ENCODE results near the gene MYO1C. TPM values are rescaled to one million over a fixed set of nuclear protein-coding genes. Genes with fewer than 3 reads are reported as not detected.

Gene MYO1C
- total and polyA plus RNA-seq, 10 donors: 14.6 to 135 (median 58.5) TPM

DNA sequence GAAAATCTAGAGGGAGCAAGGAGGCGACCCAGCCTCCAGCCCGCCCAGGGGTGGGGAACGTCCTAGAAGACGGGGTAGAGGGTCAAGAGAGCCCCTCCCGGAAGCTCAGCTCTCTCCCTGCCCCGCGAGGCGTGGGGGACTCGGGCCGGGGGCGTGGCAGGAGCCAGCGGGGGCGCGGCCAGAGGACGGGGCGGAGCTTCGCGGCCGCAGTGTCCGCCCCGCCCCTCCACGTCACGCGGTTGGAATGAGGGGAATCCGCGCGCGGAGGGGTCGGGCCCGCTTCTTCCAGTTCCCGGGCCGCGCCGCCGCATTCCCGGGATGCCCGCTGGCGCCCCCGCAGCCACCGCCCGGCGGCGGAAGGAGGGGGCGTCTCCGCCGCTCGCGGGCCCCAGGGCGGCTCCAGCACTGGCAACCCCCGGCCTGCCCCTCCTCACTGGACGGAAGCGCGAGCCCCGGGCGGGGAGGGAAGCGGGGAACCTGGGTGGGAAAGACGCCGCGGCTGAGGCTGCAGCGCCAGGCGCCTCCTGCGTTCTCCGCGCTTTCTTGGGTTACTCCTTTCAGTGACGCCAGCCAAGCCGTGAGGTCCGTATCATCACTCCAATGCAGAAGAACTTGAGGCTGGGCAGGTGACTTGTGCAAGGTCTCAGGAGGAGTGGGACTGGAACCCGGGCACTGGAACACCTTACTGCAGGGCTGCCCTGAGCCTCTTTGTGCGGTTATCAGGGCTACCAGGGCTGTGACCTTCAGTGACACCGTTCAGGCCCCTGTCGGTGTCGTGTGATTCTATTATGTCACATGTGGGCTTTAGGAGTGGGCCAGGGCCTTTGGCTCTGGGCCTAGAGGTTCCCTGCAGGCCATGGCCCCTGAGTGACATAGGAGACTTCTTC is 4.3 kb downstream of the MYO1C start:
- Histone ChIP-seq H3K27ac (peak overlapping the region; percentile 67 to 95 (median 92)), H3K4me1 (peaks cover 51 to 91% (median 79%) of the 10 kb centered on the region in 6 donors), H3K9me3 (no peaks in the 10 kb centered on the region), H3K4me3 (peak overlapping the region; percentile 8 to 91 (median 64)), H3K36me3 (peaks cover 0 to 12% (median 3%) of the 10 kb centered on the region in 6 donors), H3K27me3 (replicated peaks in 1 of 7) (peaks cover 0 to 54% (median 0%) of the 10 kb centered on the region in 7 donors)
- DNase-seq: peak; percentile 94
- TF ChIP-seq POLR2A (IDR thresholded peaks at IDR 0.05) (no peak), POLR2AphosphoS5 (IDR thresholded peaks at IDR 0.05) (peak; percentile 76 to 81 (median 79))
- TF ChIP-seq, protein P1, sequence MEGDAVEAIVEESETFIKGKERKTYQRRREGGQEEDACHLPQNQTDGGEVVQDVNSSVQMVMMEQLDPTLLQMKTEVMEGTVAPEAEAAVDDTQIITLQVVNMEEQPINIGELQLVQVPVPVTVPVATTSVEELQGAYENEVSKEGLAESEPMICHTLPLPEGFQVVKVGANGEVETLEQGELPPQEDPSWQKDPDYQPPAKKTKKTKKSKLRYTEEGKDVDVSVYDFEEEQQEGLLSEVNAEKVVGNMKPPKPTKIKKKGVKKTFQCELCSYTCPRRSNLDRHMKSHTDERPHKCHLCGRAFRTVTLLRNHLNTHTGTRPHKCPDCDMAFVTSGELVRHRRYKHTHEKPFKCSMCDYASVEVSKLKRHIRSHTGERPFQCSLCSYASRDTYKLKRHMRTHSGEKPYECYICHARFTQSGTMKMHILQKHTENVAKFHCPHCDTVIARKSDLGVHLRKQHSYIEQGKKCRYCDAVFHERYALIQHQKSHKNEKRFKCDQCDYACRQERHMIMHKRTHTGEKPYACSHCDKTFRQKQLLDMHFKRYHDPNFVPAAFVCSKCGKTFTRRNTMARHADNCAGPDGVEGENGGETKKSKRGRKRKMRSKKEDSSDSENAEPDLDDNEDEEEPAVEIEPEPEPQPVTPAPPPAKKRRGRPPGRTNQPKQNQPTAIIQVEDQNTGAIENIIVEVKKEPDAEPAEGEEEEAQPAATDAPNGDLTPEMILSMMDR (IDR thresholded peaks at IDR 0.05 in 8 of 11, conservative IDR thresholded peaks at IDR 0.05 in 3 of 11): peak in 1 of 11 experiments; percentile 5
- intact Hi-C loops (cut with DNase I; ENCODE audit: low total_unique reads): no loop called here
- WGBS, 5 donors: 3 to 6% (median 4%) methylated on average over 4 to 72 of the region's 72 CpGs

DNA sequence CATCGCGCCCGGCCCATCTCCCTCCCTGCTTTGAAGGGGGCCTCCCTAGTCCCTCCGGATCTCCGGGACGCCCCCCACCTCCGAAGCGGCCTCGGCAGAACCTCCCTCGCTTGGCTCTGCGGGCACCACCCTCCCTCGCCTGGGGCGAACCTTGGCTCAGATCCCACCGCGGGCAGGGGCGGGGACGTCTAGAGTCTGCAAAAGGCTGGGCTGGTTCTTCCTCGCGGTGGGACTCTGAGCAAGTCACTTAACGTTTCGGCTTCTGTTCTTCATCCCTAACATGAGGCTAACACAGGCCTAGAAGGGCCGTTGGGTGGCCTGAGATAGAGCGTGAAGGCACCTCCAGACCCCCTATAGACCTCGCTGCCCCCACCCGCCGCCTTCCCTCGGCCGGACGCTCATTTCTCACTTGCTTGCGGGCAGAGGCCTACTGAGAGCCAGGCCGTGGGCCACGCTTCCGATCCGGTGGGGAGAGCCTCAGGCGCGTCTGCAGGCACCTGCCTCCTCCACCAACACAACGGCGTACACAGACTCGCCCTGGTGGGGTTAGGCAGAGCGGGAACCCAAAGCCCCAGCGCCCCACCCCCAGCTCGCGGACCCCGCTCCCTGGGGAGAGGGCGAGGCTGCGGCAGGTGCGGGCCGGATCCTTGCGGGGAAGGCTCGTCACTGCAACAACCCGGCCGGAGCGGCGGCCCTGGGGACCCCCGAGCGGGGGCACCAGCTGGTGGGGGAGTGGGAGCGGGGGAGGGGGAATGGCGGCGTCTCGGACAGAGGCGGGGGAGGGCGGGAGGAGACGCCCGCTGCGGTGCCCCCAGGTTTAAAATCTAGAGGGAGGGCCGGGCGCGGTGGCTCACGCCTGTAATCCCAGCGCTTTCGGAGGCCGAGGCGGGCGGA is 5.4 kb downstream of the MYO1C start:
- Histone ChIP-seq H3K36me3 (peaks cover 0 to 24% (median 6%) of the 10 kb centered on the region in 6 donors), H3K4me1 (peaks cover 39 to 84% (median 67%) of the 10 kb centered on the region in 6 donors), H3K27ac (peak overlapping the region; percentile 67 to 95 (median 92)), H3K9me3 (no peaks in the 10 kb centered on the region), H3K27me3 (replicated peaks in 1 of 7) (peaks cover 0 to 43% (median 0%) of the 10 kb centered on the region in 7 donors), H3K4me3 (peak overlapping the region; percentile 8 to 91 (median 64))
- WGBS, 5 donors: 4 to 8% (median 7%) methylated on average over 18 to 74 of the region's 74 CpGs
- peak; percentile 91 for DNase-seq
- peak; percentile 63 to 77 (median 75) for TF ChIP-seq POLR2AphosphoS5 (IDR thresholded peaks at IDR 0.05)
- TF ChIP-seq, protein P1 (IDR thresholded peaks at IDR 0.05 in 8 of 11, conservative IDR thresholded peaks at IDR 0.05 in 3 of 11): no peak
- intact Hi-C loops (cut with DNase I; ENCODE audit: low total_unique reads): no loop called here

DNA sequence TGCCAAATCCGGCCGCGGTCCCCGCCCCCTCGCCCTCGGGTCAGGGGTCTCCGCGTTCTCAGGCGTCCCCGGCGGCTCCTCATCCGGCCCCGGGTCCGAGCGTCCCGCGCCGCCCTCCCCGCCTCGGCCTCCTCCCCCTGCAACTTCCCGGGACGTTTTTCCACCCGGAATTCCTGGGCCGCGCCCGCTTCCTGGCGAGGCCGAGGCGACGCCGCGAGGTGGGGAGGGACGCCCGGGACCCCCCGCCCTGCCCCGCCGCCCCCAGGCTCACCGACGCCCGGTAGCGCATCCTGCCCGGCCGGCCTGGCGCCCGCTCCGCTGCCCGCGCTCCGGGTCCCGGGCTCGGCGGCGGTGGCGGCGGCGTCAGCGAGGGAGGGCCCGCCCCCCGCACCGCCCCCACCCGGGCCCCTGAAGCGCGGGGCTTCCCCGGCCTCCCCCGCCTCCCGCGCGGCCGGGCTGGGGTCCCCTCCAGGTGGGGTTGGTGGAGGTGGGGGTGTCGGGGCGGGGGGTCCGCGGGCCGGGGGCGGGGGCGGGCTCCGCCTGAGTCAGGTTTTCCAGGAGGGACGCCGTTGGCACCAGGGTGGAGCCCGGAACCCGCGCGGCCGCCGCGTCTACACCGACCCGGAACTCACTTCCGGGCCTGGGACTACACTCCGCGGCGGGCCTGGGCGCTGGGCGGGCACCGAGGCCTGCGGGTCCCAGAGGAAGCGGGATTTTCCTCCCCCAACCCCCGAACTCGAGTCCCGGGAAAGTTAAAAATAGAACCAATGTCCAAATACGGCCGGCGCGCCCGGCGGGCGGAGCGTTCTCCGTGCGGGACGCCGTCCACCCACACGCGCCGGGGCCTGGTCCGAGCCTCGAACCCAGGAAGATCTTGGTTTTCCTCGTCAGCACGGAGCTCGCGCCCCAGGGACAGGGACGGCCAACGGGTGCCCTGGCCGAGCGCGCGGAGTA is 6.8 kb downstream of the MYO1C start:
- peak overlapping the region; percentile 53 to 91 (median 64) for H3K4me3 ChIP-seq
- peak; percentile 91 for DNase-seq
- H3K9me3 ChIP-seq: no peaks in the 10 kb centered on the region
- H3K36me3 ChIP-seq: peaks cover 0 to 37% (median 18%) of the 10 kb centered on the region in 6 donors
- TF ChIP-seq, protein P1 (IDR thresholded peaks at IDR 0.05 in 8 of 11, conservative IDR thresholded peaks at IDR 0.05 in 3 of 11): no peak
- TF ChIP-seq POLR2AphosphoS5 (IDR thresholded peaks at IDR 0.05): peak in 2 of 3 donors; percentile 56 to 70
- 1 to 3% (median 1%) methylated on average over 45 to 125 of the region's 127 CpGs for WGBS, 5 donors
- H3K27me3 ChIP-seq (replicated peaks in 1 of 7): peaks cover 0 to 39% (median 0%) of the 10 kb centered on the region in 7 donors
- H3K4me1 ChIP-seq: peaks cover 35 to 76% (median 60%) of the 10 kb centered on the region in 6 donors
- peak overlapping the region; percentile 67 to 95 (median 92) for H3K27ac ChIP-seq
- intact Hi-C loops (cut with DNase I; ENCODE audit: low total_unique reads): no loop called here

Measured in spleen (tissue), 11 donors.